DND-41 (cell line): Measurements from ENCODE around the gene POLD2.

ENCODE experiments used
- ATAC-seq: fragments of 200-7000 bp; cut with Tn5 transposase; 3 replicates; pipeline ENCODE4 v1.9.1; 2021; ENCODE audit warnings: low read depth; ENCODE audit not compliant: insufficient read depth
- DNase-seq: peaks from one replicate; pipeline ENCODE4 v3.0.0-alpha.2; 2020
- H2AFZ ChIP-seq: 2 replicates; pipeline ENCODE4 v1.6.0; 2012; ENCODE audit warnings: low read depth, low read length
- H3K27ac ChIP-seq: 2 replicates; pipeline ENCODE4 v1.5.1; 2012; ENCODE audit warnings: low read length, inconsistent platforms
- H3K27me3 ChIP-seq: fragments of 200-600 bp; sonication (generic); 2 replicates; pipeline ENCODE4 v1.6.0; 2012; ENCODE audit warnings: low read length, mild to moderate bottlenecking, inconsistent platforms; ENCODE audit not compliant: insufficient read depth, poor library complexity
- H3K36me3 ChIP-seq: 2 replicates; pipeline ENCODE4 v1.5.1; 2012; ENCODE audit warnings: low read length, inconsistent platforms; ENCODE audit not compliant: insufficient read depth
- H3K4me1 ChIP-seq: 2 replicates; pipeline ENCODE4 v1.5.1; 2012; ENCODE audit warnings: mild to moderate bottlenecking, low read length; ENCODE audit not compliant: insufficient read depth
- H3K4me2 ChIP-seq: 2 replicates; pipeline ENCODE4 v1.6.0; 2012; ENCODE audit warnings: mild to moderate bottlenecking, moderate library complexity, low read length, inconsistent platforms; ENCODE audit not compliant: insufficient read depth
- H3K4me3 ChIP-seq, 2 experiments: fragments of 200-600 bp in 1 of 2; shearing (Covaris generic) in 1 of 2; 2 replicates each; pipeline ENCODE4 v1.5.1; 2012 to 2016; ENCODE audit warnings: inconsistent platforms in 2 of 2, low read length in 2 of 2, mild to moderate bottlenecking in 2 of 2, low read depth in 1 of 2, moderate library complexity in 1 of 2
- H3K79me2 ChIP-seq: 2 replicates; pipeline ENCODE4 v1.6.0; 2012; ENCODE audit warnings: low read length, inconsistent platforms; ENCODE audit not compliant: insufficient read depth
- H3K9ac ChIP-seq: 2 replicates; pipeline ENCODE4 v1.6.0; 2012; ENCODE audit warnings: low read depth, mild to moderate bottlenecking, inconsistent platforms, low read length, moderate library complexity
- H3K9me3 ChIP-seq: 2 replicates; pipeline ENCODE4 v1.5.1; 2012; ENCODE audit warnings: low read length, moderate library complexity, mild to moderate bottlenecking, inconsistent platforms; ENCODE audit not compliant: insufficient read depth, severe bottlenecking
- H4K20me1 ChIP-seq: 2 replicates; pipeline ENCODE4 v1.6.0; 2012; ENCODE audit warnings: low read length; ENCODE audit not compliant: insufficient read depth
- CTCF ChIP-seq: IDR thresholded peaks from 2 replicates; pipeline ENCODE4 v1.5.1; 2012; ENCODE audit warnings: borderline replicate concordance, low read length, moderate library complexity, mild to moderate bottlenecking; ENCODE audit not compliant: poor library complexity, severe bottlenecking; ENCODE audit errors: extremely low read depth
- EZH2 ChIP-seq: IDR thresholded peaks from 3 replicates; pipeline ENCODE4 v1.6.1; 2012; ENCODE audit warnings: borderline replicate concordance, low read depth, mild to moderate bottlenecking, moderate library complexity, low read length, inconsistent platforms; ENCODE audit not compliant: severe bottlenecking

The POLD2 gene

GRCh38 chr7:44167920-44168319 is 44.6 kb upstream of the POLD2 start:
- Histone ChIP-seq H3K4me3 (no peak overlapping the region), H2AFZ (no peak overlapping the region), H3K4me1 (peaks cover 4% of the 10 kb centered on the region; the same call in 1 of the 2 replicates), H3K4me2 (no peak overlapping the region), H4K20me1 (no peaks in the 10 kb centered on the region), H3K9me3 (no peaks in the 10 kb centered on the region), H3K27ac (no peak overlapping the region), H3K36me3 (no peaks in the 10 kb centered on the region), H3K9ac (no peak overlapping the region), H3K79me2 (no peaks in the 10 kb centered on the region), H3K27me3 (no peaks in the 10 kb centered on the region)
- TF ChIP-seq CTCF = no peak
- TF ChIP-seq EZH2 = no peak
- DNase-seq (no peak), ATAC-seq (no peak)

- no peak for TF ChIP-seq EZH2
- no peak for TF ChIP-seq CTCF
- Histone ChIP-seq H2AFZ (no peak overlapping the region), H3K4me1 (peaks cover 4% of the 10 kb centered on the region; the same call in 1 of the 2 replicates), H3K27ac (no peak overlapping the region), H3K36me3 (no peaks in the 10 kb centered on the region), H3K27me3 (no peaks in the 10 kb centered on the region), H4K20me1 (no peaks in the 10 kb centered on the region; the same call in 1 of the 2 replicates), H3K79me2 (no peaks in the 10 kb centered on the region), H3K9ac (no peak overlapping the region), H3K4me3 (no peak overlapping the region), H3K9me3 (no peaks in the 10 kb centered on the region), H3K4me2 (no peak overlapping the region)
- DNase-seq (no peak), ATAC-seq (no peak)
Observed at GRCh38 chr7:44163591-44163990, 40.2 kb upstream of the POLD2 start.

- Histone ChIP-seq H3K79me2 (no peaks in the 10 kb centered on the region), H3K4me3 (no peak overlapping the region), H3K9me3 (no peaks in the 10 kb centered on the region), H3K4me1 (peaks cover 2% of the 10 kb centered on the region; the same call in 1 of the 2 replicates), H3K27ac (no peak overlapping the region), H4K20me1 (no peaks in the 10 kb centered on the region; the same call in 1 of the 2 replicates), H3K36me3 (no peaks in the 10 kb centered on the region), H3K27me3 (no peaks in the 10 kb centered on the region), H3K9ac (no peak overlapping the region), H3K4me2 (no peak overlapping the region), H2AFZ (no peak overlapping the region)
- no peak for TF ChIP-seq CTCF
- TF ChIP-seq EZH2 = no peak
- DNase-seq (no peak), ATAC-seq (no peak)
Observed at GRCh38 chr7:44162785-44163395, 39.5 kb upstream of the POLD2 start.

GRCh38 chr7:44162179-44162578 is 38.8 kb upstream of the POLD2 start:
- no peak for ATAC-seq
- Histone ChIP-seq H3K79me2 (no peaks in the 10 kb centered on the region), H3K4me2 (no peak overlapping the region), H3K4me3 (no peak overlapping the region), H3K27ac (no peak overlapping the region), H3K4me1 (no peaks in the 10 kb centered on the region), H3K27me3 (no peaks in the 10 kb centered on the region), H2AFZ (no peak overlapping the region), H4K20me1 (no peaks in the 10 kb centered on the region; the same call in 1 of the 2 replicates), H3K9me3 (no peaks in the 10 kb centered on the region), H3K9ac (no peak overlapping the region), H3K36me3 (no peaks in the 10 kb centered on the region)
- no peak for TF ChIP-seq EZH2
- no peak for TF ChIP-seq CTCF
- DNase-seq = no peak
